ENCODE results near the gene KRT86.

DNA sequence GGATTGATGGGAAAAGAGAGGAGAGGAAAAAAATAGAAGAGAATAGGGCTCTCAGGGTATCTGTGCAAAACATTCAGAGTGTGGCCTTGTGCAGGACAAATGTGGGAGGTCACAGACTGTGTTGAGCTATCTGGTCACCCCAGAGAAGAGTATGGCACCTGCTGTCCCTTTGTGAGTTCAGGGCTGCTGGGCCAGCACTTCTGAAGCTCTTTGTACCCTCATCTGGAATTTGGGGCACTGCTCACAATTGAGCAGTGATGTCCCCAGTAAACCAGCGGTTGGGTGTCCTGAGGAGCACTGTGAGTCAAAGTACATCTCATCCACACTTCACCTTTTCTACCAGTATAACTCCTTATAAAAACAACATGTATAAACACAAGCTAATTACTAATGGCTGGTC is 19.5 kb downstream of the KRT86 start:
- TF ChIP-seq CTCF (IDR thresholded peaks at IDR 0.05; ENCODE audit: insufficient read depth, low read length, poor library complexity, severe bottlenecking), result no peak
- TF ChIP-seq EZH2phosphoT487 (conservative IDR thresholded peaks at IDR 0.05; ENCODE audit: low read length), result no peak

All from SU-DHL-6 (cell line).